Esophagus squamous epithelium (tissue), 5 donors: Measurements from ENCODE around the gene F7. TPM values are rescaled to one million over a fixed set of nuclear protein-coding genes. Genes with fewer than 3 reads are reported as not detected.

ENCODE experiments used
- DNase-seq: peaks from one replicate; lab custom pipeline; 2025; lab: John Stamatoyannopoulos, UW
- H3K27ac ChIP-seq, 4 donors: fragments of 200-600 bp; sonication (generic); one replicate each; pipeline ENCODE4 v1.5.1; 2016 to 2019; ENCODE audit warnings: mild to moderate bottlenecking in 1 of 4
- H3K27me3 ChIP-seq, 4 donors: fragments of 200-600 bp; sonication (generic); 1 replicate in 3 of 4; 2 replicates in 1 of 4; pipeline versions ENCODE4 v1.5.1 to v1.6.0; 2017 to 2021; ENCODE audit warnings: antibody characterized with exemption in 1 of 4
- H3K36me3 ChIP-seq, 3 donors: fragments of 200-600 bp; sonication (generic); one replicate each; pipeline ENCODE4 v1.5.1; 2016 to 2019
- H3K4me1 ChIP-seq, 3 donors: fragments of 200-600 bp; sonication (generic); one replicate each; pipeline ENCODE4 v1.5.1; 2017 to 2019
- H3K4me3 ChIP-seq, 4 donors: fragments of 200-600 bp; sonication (generic); 1 replicate in 3 of 4; 2 replicates in 1 of 4; pipeline ENCODE4 v1.5.1; 2016 to 2019; ENCODE audit warnings: mild to moderate bottlenecking in 2 of 4, moderate library complexity in 1 of 4
- H3K9me3 ChIP-seq, 3 donors: fragments of 200-600 bp; sonication (generic); one replicate each; pipeline ENCODE4 v1.5.1; 2016 to 2019
- POLR2A ChIP-seq, 4 donors: fragments of 450-650 bp; IDR thresholded peaks; one replicate each; pipeline ENCODE4 v1.6.1; 2017; ENCODE audit warnings: antibody characterized with exemption in 4 of 4, mild to moderate bottlenecking in 4 of 4, moderate library complexity in 3 of 4
- WGBS, 2 donors: methylation state at CpG; one replicate each; pipeline ENCODE4 v1.1.5; 2018; 5-methylcytosine and 5-hydroxymethylcytosine counted together
- intact Hi-C: fragments of 100-400 bp; cut with DNase I; formaldehyde crosslinking; loops from one replicate; pipeline ENCODE4 v1.15.0; 2022
- total RNA-seq, 4 donors: library from RNA; depleted of rRNA; stranded (reverse); fragments of >200 nt; gene quantifications; one replicate each; pipeline ENCODE4 v1.1.0, GENCODE V29; 2016
- TF ChIP-seq, protein P1 (sequence below), 6 experiments: fragments of 450-650 bp in 4 of 6; fragments of 200-600 bp in 2 of 6; sonication (generic) in 2 of 6; IDR thresholded peaks; one replicate each; pipeline ENCODE4 v1.5.1; 2016 to 2019; ENCODE audit warnings: antibody characterized with exemption in 6 of 6, mild to moderate bottlenecking in 4 of 6, moderate library complexity in 4 of 6
- donor health status: DM: yes; HTN: yes; CAD: no.

Gene F7
- total RNA-seq, 4 donors from 2014 or later = not detected

DNA sequence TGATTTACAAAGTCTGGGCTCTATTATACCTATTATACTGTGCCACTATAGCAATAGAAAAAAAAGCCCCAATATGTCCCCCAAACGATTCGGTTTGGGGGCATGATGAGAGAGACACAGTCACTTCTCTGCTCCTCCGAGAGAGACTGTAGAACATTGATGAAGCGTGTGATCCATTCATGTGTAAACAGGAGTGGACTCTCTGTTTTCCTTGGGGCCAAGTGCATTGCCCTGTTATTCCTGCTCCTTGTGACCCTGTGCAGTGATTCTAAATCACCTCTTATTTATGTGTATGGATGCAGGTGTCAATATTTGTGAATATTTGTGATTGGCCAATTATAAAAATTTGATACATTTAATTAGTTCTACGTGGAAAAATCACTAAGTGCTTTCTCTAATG is 34.0 kb downstream of the F7 start:
- TF ChIP-seq POLR2A (IDR thresholded peaks at IDR 0.05) = no peak
- TF ChIP-seq, protein P1, sequence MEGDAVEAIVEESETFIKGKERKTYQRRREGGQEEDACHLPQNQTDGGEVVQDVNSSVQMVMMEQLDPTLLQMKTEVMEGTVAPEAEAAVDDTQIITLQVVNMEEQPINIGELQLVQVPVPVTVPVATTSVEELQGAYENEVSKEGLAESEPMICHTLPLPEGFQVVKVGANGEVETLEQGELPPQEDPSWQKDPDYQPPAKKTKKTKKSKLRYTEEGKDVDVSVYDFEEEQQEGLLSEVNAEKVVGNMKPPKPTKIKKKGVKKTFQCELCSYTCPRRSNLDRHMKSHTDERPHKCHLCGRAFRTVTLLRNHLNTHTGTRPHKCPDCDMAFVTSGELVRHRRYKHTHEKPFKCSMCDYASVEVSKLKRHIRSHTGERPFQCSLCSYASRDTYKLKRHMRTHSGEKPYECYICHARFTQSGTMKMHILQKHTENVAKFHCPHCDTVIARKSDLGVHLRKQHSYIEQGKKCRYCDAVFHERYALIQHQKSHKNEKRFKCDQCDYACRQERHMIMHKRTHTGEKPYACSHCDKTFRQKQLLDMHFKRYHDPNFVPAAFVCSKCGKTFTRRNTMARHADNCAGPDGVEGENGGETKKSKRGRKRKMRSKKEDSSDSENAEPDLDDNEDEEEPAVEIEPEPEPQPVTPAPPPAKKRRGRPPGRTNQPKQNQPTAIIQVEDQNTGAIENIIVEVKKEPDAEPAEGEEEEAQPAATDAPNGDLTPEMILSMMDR (IDR thresholded peaks at IDR 0.05) = no peak
- H3K36me3 ChIP-seq = peaks cover 0 to 11% (median 0%) of the 10 kb centered on the region in 3 donors
- intact Hi-C loops = no loop called here
- DNase-seq = no peak
- no peak overlapping the region for H3K27ac ChIP-seq
- 74 to 81% methylated on average over 5 of the region's 5 CpGs for WGBS, 2 donors
- no peak overlapping the region for H3K4me3 ChIP-seq
- no peaks in the 10 kb centered on the region for H3K9me3 ChIP-seq
- no peaks in the 10 kb centered on the region for H3K27me3 ChIP-seq
- no peaks in the 10 kb centered on the region for H3K4me1 ChIP-seq

DNA sequence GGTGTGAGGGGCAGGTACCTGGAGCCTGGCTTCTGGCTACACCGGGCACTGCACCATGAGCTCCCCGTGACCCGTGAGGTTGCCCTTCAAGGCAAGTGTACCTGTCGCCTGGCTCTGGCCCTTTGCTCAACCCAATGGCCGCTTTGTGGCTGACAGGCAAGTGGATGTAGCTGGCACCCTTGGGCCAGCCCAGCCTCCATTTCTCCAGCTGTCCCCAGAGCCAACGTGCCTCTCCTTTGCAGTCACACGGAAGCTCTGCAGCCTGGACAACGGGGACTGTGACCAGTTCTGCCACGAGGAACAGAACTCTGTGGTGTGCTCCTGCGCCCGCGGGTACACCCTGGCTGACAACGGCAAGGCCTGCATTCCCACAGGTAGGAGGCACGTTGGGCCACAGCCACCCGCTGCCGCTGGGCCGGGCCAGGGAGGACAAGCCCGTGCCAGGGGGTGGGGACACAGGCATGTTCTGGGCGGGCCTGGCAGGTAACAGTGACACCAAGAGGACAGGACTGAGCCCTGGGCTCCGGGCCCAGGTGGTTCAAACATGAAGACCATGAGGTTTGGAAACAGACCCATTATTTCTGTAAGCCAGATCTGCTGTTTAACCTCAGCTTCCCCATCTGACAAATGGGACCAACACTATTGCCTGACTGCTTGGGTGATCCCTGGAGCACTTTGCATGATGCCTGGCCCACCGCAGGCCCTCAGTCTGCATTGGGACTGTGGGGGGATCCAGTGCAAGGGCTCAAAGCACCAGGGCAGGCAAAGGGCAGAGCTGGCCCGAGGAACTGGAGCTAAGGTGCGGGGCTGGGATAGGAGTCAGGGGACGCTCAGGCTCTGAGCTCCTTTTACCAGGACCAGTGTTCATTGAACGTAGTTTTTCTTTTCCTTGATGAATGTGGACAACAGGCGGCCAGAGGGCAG is 35.3 kb downstream of the F7 start:
- no peak for TF ChIP-seq POLR2A (IDR thresholded peaks at IDR 0.05)
- TF ChIP-seq, protein P1 (IDR thresholded peaks at IDR 0.05) = no peak

DNA sequence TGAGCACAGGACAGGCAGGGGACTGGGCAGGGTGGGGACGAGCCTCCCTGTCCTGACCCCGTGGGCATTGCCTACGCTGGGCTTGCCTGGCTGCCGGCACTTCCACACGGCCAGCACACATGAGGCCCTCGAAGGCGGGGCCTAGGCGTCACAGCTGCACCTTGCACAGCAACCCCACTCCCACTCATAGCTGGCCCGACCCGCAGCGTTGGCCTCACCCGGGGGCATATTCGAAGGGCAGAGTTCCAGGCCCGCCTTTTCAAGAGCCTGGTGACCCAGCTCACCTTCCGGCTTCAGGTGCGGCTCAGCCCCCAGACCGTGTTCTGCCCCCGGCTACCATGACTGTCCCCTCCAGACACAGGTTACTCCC is 36.0 kb downstream of the F7 start:
- no peak for DNase-seq
- WGBS, 2 donors = 75 to 94% methylated on average over 7 to 13 of the region's 18 CpGs
- intact Hi-C loops = no loop called here

More for the DNA sequence above, 35.3 kb downstream of the F7 start:
- Histone ChIP-seq H3K27ac (no peak overlapping the region), H3K36me3 (peaks cover 0 to 11% (median 0%) of the 10 kb centered on the region in 3 donors), H3K4me3 (no peak overlapping the region), H3K9me3 (no peaks in the 10 kb centered on the region), H3K4me1 (no peaks in the 10 kb centered on the region), H3K27me3 (no peaks in the 10 kb centered on the region)
- WGBS, 2 donors = 88 to 91% methylated on average over 9 to 11 of the region's 26 CpGs
- intact Hi-C loops = no loop called here
- no peak for DNase-seq

DNA sequence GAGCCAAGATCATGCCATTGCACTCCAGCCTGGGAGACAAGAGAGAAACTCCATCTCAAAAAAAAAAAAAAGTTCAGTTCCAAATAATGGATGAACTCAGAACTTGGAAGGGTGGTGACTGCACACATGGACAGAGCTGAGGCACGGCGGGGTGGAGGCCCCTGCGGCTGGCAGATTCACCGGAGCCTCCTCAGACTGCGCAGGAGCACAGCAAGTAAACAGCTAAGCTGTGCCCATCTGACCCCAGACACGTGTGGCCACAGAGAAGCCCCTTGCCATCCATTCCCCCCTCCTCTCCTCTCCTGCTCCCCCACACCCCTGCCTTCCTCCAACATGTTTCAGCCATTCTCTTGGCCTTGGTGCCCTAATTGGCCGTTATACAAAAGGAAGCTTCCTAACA is 37.3 kb downstream of the F7 start:
- TF ChIP-seq, protein P1 (IDR thresholded peaks at IDR 0.05) = no peak
- no peak for TF ChIP-seq POLR2A (IDR thresholded peaks at IDR 0.05)
- no peak for DNase-seq
- Histone ChIP-seq H3K9me3 (no peaks in the 10 kb centered on the region), H3K27me3 (no peaks in the 10 kb centered on the region), H3K27ac (no peak overlapping the region), H3K4me1 (no peaks in the 10 kb centered on the region), H3K4me3 (no peak overlapping the region), H3K36me3 (peaks cover 0 to 11% (median 0%) of the 10 kb centered on the region in 3 donors)
- 78 to 81% methylated on average over 7 of the region's 7 CpGs for WGBS, 2 donors
- intact Hi-C loops = no loop called here

More for the DNA sequence above, 36.0 kb downstream of the F7 start:
- TF ChIP-seq, protein P1 (IDR thresholded peaks at IDR 0.05) = no peak
- TF ChIP-seq POLR2A (IDR thresholded peaks at IDR 0.05) = no peak
- Histone ChIP-seq H3K4me1 (no peaks in the 10 kb centered on the region), H3K36me3 (peaks cover 0 to 11% (median 0%) of the 10 kb centered on the region in 3 donors), H3K27me3 (no peaks in the 10 kb centered on the region), H3K9me3 (no peaks in the 10 kb centered on the region), H3K4me3 (no peak overlapping the region), H3K27ac (no peak overlapping the region)
